Caco-2 (cell line): ENCODE data around the gene SDE2. TPM values are rescaled to one million over a fixed set of nuclear protein-coding genes. Genes with fewer than 3 reads are reported as not detected.
"Not testable (repeated sequence)": the region's sequence is repeated elsewhere in the genome, so short reads cannot be mapped to it uniquely, and the experiment has no call there.

Experiments
- BruUV-seq: library from RNA; stranded (reverse); fragments of 400-500 nt; replicated peaks from 2 replicates; lab custom pipeline; 2021; lab: Mats Ljungman, UMichigan
- CTCF ChIA-PET: fragments of 300-600 bp; sonication (Branson Sonifier 250); formaldehyde crosslinking; loops from one replicate; lab custom pipeline; 2022; ENCODE audit warnings: antibody characterized with exemption; lab: Charles Lee
- POLR2A ChIA-PET: fragments of 300-600 bp; sonication (Branson Sonifier 250); formaldehyde crosslinking; loops from one replicate; lab custom pipeline; 2022; ENCODE audit warnings: antibody characterized with exemption; lab: Charles Lee
- DNase-seq, 2 experiments: peaks; one replicate each; pipeline versions ENCODE4 v3.0.0 to v3.0.0-alpha.2; 2020 to 2022
- H3K27me3 ChIP-seq: replicated peaks from 2 replicates; pipeline ENCODE4 v1.6.0; 2011; ENCODE audit warnings: low read length; ENCODE audit not compliant: control insufficient read depth, insufficient read depth
- H3K36me3 ChIP-seq: 2 replicates; pipeline ENCODE4 v1.5.1; 2011; ENCODE audit warnings: low read length; ENCODE audit not compliant: control insufficient read depth, insufficient read depth
- H3K4me1 ChIP-seq: fragments of 250-450 bp; sonication (Bioruptor Pico); 2 replicates; pipeline ENCODE4 v1.5.1; 2020; ENCODE audit warnings: mild to moderate bottlenecking
- H3K4me3 ChIP-seq: 2 replicates; pipeline ENCODE4 v1.5.1; 2011; ENCODE audit warnings: low read depth, mild to moderate bottlenecking, control low read depth, low read length
- H3K9me3 ChIP-seq: fragments of 250-450 bp; sonication (Bioruptor Pico); 2 replicates; pipeline ENCODE4 v1.5.1; 2020; ENCODE audit warnings: mild to moderate bottlenecking, moderate library complexity
- H3K27ac Mint-ChIP-seq: one replicate; pipeline ENCODE4 v1.8.0; 2022; ENCODE audit warnings: mixed read lengths; ENCODE audit not compliant: unreplicated experiment
- H3K27me3 Mint-ChIP-seq: one replicate; pipeline ENCODE4 v1.8.0; 2022; ENCODE audit warnings: mixed read lengths; ENCODE audit not compliant: insufficient read depth, unreplicated experiment
- H3K36me3 Mint-ChIP-seq: one replicate; pipeline ENCODE4 v1.8.0; 2022; ENCODE audit warnings: mild to moderate bottlenecking, mixed read lengths; ENCODE audit not compliant: insufficient read depth, unreplicated experiment
- H3K4me1 Mint-ChIP-seq: one replicate; pipeline ENCODE4 v1.8.0; 2022; ENCODE audit warnings: low read depth, mixed read lengths; ENCODE audit not compliant: unreplicated experiment
- H3K4me3 Mint-ChIP-seq: one replicate; pipeline ENCODE4 v1.8.0; 2022; ENCODE audit warnings: mild to moderate bottlenecking, moderate library complexity, mixed read lengths; ENCODE audit not compliant: unreplicated experiment
- H3K9me3 Mint-ChIP-seq: one replicate; pipeline ENCODE4 v1.8.0; 2022; ENCODE audit warnings: mixed read lengths; ENCODE audit not compliant: unreplicated experiment
- intact Hi-C: fragments of 100-400 bp; cut with micrococcal nuclease; formaldehyde crosslinking; loops from one replicate; pipeline ENCODE4 v1.10.0; 2022; ENCODE audit not compliant: unreplicated experiment
- total RNA-seq: library from RNA; stranded (reverse); gene quantifications from 2 replicates; pipeline ENCODE4 v1.2.3, GENCODE V29; 2022
- TF ChIP-seq, protein P1 (sequence below), 2 experiments: fragments of 200-600 bp in 1 of 2; IDR thresholded peaks; 1 replicate in 1 of 2; 2 replicates in 1 of 2; pipeline versions ENCODE4 v1.5.1 to v1.8.0; 2011 to 2022; ENCODE audit warnings: antibody characterized with exemption in 1 of 2, control low read depth in 1 of 2, inconsistent platforms in 1 of 2, low read depth in 1 of 2, low read length in 1 of 2, mild to moderate bottlenecking in 1 of 2, moderate library complexity in 1 of 2; ENCODE audit not compliant: insufficient read depth in 1 of 2, severe bottlenecking in 1 of 2, unreplicated experiment in 1 of 2

SDE2 gene
- total RNA-seq, 1 experiment from 2014 or later = 18.6 TPM

DNA sequence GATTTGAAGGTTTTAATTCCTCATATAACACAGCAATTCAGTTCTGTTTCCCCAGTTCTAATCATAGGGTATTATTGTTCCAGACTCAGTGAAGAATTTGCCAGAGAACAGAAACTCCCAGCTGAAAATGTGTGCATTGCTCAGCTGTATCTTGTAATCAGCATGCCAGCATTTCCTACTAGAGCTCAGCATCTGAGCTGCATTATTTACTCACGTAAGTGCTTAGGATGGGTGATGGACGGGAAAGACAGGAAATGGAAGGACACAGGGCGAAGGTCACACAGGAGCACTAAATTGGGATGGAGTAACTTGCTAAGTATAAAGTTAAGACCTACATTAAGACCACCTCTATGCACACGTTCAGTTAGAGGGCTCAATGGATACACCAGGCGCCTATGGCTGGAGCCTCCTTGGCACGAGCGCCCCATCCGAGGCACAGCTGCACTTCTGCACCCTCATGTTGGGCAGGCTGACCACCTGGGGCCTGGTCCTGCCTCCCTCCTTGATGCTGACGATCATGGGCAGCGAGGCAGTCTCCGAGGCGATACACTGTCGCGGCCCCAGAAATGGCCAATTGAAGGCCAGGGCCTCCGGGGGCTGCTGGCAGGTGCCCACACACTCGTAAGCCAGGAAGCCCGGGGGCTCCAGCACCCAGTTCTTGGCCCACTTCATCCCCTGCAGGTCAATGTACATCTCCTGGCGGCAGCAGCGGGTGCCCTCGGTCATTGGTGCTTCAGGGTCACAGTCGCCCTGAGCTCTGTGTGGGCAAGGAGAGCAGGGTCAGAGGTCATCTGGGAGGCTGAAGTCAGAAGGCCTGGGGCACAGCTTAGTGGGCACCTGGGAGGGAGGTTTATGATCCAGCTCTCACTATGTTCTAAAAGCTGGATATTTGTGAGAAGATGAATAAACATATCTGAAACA lies 61.8 kb downstream of the SDE2 start:
- Histone ChIP-seq H3K4me3 (no peak overlapping the region), H3K36me3 (no peaks in the 10 kb centered on the region), H3K4me1 (peaks cover 6% of the 10 kb centered on the region), H3K27me3 (no peaks in the 10 kb centered on the region), H3K9me3 (no peaks in the 10 kb centered on the region)
- H3K4me1 Mint-ChIP-seq = peaks cover 7% of the 10 kb centered on the region
- intact Hi-C loops = no loop called here
- no peak overlapping the region for H3K4me3 Mint-ChIP-seq
- no TSS peak for BruUV-seq
- H3K27ac Mint-ChIP-seq = no peak overlapping the region
- TF ChIP-seq, protein P1, sequence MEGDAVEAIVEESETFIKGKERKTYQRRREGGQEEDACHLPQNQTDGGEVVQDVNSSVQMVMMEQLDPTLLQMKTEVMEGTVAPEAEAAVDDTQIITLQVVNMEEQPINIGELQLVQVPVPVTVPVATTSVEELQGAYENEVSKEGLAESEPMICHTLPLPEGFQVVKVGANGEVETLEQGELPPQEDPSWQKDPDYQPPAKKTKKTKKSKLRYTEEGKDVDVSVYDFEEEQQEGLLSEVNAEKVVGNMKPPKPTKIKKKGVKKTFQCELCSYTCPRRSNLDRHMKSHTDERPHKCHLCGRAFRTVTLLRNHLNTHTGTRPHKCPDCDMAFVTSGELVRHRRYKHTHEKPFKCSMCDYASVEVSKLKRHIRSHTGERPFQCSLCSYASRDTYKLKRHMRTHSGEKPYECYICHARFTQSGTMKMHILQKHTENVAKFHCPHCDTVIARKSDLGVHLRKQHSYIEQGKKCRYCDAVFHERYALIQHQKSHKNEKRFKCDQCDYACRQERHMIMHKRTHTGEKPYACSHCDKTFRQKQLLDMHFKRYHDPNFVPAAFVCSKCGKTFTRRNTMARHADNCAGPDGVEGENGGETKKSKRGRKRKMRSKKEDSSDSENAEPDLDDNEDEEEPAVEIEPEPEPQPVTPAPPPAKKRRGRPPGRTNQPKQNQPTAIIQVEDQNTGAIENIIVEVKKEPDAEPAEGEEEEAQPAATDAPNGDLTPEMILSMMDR (IDR thresholded peaks at IDR 0.05; ENCODE audit: insufficient read depth in 1 of 2, low read depth in 1 of 2, low read length in 1 of 2, severe bottlenecking in 1 of 2, unreplicated experiment in 1 of 2) = no peak
- ChIA-PET CTCF (interaction anchor here (0.6 kb wide), 1 partner anchor 717 kb away, joined by 3 read pairs; no protein-coding TSS in a partner anchor), POLR2A (interaction anchor here (0.5 kb wide), 1 partner anchor 14 kb away, joined by 3 read pairs; no protein-coding TSS in a partner anchor)
- H3K9me3 Mint-ChIP-seq = no peaks in the 10 kb centered on the region
- no peaks in the 10 kb centered on the region for H3K36me3 Mint-ChIP-seq
- H3K27me3 Mint-ChIP-seq = no peaks in the 10 kb centered on the region
- DNase-seq = no peak

DNA sequence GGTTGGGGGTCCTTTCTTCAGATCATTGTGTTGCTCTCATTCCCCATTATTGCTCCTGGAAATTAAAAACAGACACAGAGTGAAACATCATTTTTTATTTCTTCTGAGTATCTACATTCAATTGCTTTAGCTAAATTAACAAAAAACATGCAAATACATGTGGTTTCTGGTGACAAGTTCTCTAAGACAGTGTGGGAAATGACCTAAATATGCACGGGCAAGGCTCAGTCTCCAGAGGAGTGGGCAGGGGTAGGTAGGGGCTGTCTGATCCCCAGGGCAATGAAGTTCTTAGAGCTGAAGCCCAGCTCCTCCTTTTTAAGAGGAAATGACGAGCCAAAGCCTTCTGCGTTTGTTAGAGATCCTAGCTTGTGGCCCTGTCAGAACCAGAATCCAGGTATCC lies 62.6 kb downstream of the SDE2 start:
- H3K9me3 ChIP-seq = no peaks in the 10 kb centered on the region
- H3K4me3 ChIP-seq = no peak overlapping the region
- Mint-ChIP-seq H3K9me3 (no peaks in the 10 kb centered on the region), H3K4me1 (peaks cover 7% of the 10 kb centered on the region), H3K36me3 (no peaks in the 10 kb centered on the region), H3K27me3 (no peaks in the 10 kb centered on the region), H3K27ac (no peak overlapping the region), H3K4me3 (no peak overlapping the region)
- intact Hi-C loops = no loop called here
- peaks cover 6% of the 10 kb centered on the region for H3K4me1 ChIP-seq
- H3K36me3 ChIP-seq = no peaks in the 10 kb centered on the region
- ChIA-PET CTCF (interaction anchor here (0.6 kb wide), 1 partner anchor 716 kb away, joined by 3 read pairs; no protein-coding TSS in a partner anchor), POLR2A (interaction anchor here (0.5 kb wide), 1 partner anchor 13 kb away, joined by 3 read pairs; no protein-coding TSS in a partner anchor)
- no peaks in the 10 kb centered on the region for H3K27me3 ChIP-seq
- TF ChIP-seq, protein P1 (IDR thresholded peaks at IDR 0.05; ENCODE audit: insufficient read depth in 1 of 2, low read depth in 1 of 2, low read length in 1 of 2, severe bottlenecking in 1 of 2, unreplicated experiment in 1 of 2) = no peak
- no TSS peak for BruUV-seq
- DNase-seq = no peak

DNA sequence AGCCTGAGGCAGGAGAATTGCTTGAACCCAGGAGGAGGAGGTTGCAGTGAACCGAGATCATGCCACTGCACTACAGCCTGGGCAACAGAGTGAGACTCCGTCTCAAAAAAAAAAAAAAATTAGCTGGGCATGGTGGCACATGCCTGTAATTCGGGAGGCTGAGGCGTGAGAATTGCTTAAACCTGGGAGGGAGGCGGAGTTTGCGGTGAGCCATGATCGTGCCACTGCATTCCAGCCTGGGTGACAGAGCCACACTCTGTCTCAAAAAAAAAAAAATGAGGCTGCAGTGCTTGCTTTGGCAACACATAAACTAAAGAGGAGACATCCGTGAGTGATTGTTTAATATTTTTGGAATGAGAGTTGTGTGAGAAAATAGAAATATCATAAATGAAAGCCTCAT lies 63.1 kb downstream of the SDE2 start:
- intact Hi-C loops, DNase-seq, H3K4me3 Mint-ChIP-seq, H3K27me3 Mint-ChIP-seq, H3K36me3 Mint-ChIP-seq, H3K27me3 ChIP-seq, H3K36me3 ChIP-seq, CTCF ChIA-PET, H3K4me1 Mint-ChIP-seq, POLR2A ChIA-PET, BruUV-seq, H3K27ac Mint-ChIP-seq, H3K4me1 ChIP-seq, H3K9me3 ChIP-seq, H3K9me3 Mint-ChIP-seq, H3K4me3 ChIP-seq: not testable (repeated sequence)
